ENCODE data around the gene KCNH1.
"Not testable (repeated sequence)": the region's sequence is repeated elsewhere in the genome, so short reads cannot be mapped to it uniquely, and the experiment has no call there.

GRCh38 chr1:211041838-211042237 is 92.1 kb downstream of the KCNH1 start:
- TF ChIP-seq ELF1 (IDR thresholded peaks at IDR 0.05; ENCODE audit: borderline replicate concordance, low read depth); CTCF (IDR thresholded peaks at IDR 0.05 in 2 of 3, conservative IDR thresholded peaks at IDR 0.05 in 1 of 3; ENCODE audit: borderline replicate concordance in 1 of 3, insufficient read depth in 1 of 3, low read depth in 2 of 3, low read length in 2 of 3); POLR2A (IDR thresholded peaks at IDR 0.05; ENCODE audit: borderline replicate concordance, extremely low read depth, insufficient read depth, insufficient read length); ZNF274 (IDR thresholded peaks at IDR 0.05; ENCODE audit: low read depth, low read length); ATF3 (IDR thresholded peaks at IDR 0.05); RAD21 (IDR thresholded peaks at IDR 0.05; ENCODE audit: low read depth); FOSL1 (IDR thresholded peaks at IDR 0.05; ENCODE audit: low read depth); MAX (IDR thresholded peaks at IDR 0.05); EZH2 (IDR thresholded peaks at IDR 0.05): not testable (repeated sequence)

Measured in HCT116 (cell line).